HG02678 (cell line): ENCODE data around the gene TTC28.
"Not testable (repeated sequence)": the region's sequence is repeated elsewhere in the genome, so short reads cannot be mapped to it uniquely, and the experiment has no call there.

Experiments used
- ATAC-seq: cut with Tn5 transposase; IDR thresholded peaks from one replicate; pipeline ENCODE4 v1.9.1; 2021; ENCODE audit warnings: mild to moderate bottlenecking, moderate library complexity; ENCODE audit not compliant: unreplicated experiment

Gene TTC28

GRCh38 chr22:28207281-28208030, 472.2 kb downstream of the TTC28 start:
- no peak for ATAC-seq

DNA sequence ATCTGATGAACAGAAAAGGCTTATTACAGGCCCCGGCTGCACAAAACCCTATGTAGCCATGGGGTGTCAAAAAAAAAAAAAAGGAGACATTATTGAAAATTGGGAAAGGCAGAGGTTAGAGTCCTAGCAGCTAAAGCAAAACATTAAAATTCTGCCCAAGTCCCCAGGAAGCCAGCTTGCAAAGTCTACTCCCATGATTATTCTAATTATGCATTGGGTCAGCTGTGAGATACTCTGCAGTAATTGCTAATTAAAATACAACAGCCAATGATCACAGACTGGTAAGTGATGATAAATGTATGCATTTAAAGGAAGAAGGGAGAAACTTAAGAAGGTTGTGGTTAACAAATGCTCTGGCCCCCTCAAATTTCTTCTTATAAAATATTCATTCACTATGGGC, 473.7 kb downstream of the TTC28 start:
- ATAC-seq: no peak

DNA sequence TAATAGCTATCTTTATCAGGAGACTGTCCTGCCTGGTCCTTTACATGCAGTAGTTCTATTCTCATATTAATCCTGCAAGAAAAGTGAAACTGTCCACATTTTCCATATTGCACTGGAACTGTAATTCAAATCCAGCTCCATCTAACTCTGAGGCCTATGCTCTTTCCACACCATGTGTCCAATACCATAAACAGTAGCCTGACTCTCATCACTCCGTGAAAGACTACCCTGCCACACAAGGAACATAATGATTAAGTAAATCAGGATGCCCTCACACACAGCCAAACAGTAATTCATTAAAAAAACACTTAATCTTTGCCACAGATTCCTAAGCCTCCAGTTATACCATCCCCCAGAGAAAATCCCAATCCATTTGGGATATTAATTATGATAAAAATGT, 475.3 kb downstream of the TTC28 start:
- ATAC-seq: no peak

- ATAC-seq: no peak
These were observed 476.4 kb downstream of the TTC28 start for GRCh38 chr22:28203286-28203685.

DNA sequence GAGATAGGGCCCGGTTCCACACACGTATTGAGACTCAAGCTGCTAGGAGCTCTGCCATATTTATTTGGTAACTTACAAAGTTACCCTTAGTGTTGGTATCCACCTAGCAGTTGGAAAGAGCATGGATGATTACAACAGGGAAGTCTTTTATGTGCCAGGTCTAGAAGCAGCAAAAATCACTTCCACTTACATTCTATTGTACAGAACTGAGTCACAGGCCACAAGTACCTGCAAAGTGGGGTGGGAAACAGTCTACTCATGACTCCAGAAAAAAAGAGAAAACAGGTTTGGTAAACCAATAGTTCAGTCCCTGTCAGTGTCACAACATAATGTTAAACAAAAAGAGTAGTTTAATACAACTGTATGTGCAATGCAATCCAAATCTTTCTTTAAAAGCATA, 480.9 kb downstream of the TTC28 start:
- ATAC-seq: no peak

DNA sequence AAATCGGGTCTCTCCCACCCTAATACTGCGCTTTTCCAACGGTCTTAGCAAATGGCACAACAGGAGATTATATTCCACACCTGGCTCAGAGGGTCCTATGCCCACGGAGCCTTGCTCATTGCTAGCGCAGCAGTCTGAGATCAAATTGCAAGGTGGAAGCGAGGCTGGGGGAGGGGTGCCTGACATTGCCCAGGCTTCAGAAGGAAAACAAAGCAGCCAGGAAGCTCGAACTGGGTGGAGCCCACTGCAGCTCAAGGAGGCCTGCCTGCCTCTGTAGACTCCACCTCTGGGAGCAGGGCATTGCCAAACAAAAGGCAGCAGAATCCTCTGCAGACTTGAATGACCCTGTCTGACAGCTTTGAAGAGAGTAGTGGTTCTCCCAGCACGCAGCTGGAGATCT, 488.1 kb downstream of the TTC28 start:
- ATAC-seq: not testable (repeated sequence)

DNA sequence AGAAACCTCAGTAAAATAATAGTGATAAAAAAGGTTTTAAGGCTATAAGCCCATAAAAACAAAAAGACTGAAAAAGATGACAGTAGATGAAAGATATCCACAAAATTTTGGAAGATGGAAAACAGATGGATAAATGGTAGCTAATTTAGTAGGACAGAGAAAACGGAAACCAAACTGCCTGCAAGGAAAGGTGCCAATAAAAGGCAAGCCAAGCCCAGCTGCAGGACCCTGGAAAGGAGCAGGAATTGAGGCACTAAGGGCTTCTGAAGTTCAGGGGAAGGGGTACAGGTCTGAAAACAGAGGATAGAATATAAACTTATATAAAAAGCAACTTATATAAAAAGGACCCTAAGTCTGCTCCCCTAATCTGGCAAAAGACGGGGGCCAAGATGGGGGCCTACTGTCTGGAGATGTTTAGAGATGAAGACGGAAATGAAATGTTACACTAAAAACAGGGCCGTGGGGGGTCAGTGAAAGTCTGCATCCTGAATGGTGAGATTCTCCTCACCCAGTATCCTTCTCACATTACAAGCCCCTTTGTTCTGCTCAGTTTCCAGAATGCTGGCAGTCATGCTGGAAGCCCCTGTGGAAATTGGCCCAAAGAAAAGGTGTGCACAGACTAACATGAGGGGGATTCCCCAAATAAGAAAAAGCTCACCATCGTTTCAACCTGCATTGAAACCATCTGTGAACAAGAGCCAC, 491.3 kb downstream of the TTC28 start:
- ATAC-seq: no peak

DNA sequence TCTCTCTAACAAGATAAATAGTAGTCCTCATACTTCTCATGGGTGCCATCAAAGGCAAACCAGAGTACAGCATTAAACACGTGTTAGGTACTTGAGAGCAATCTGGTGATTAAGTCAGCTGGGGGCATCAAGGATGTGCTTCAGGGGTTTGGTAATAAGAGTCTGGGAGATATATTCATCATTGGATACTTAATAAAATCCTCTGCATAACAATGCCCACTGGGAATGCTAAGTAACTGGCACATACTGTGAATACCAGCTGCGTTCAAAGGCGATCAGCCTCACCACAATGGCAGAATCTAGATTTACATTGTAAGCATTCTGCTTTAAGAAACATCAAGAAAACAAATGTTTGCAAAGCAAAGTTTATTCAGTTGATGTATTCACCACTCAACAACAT, 492.0 kb downstream of the TTC28 start:
- no peak for ATAC-seq

GRCh38 chr22:28186641-28187040, 493.0 kb downstream of the TTC28 start:
- ATAC-seq: no peak

GRCh38 chr22:28185130-28185529, 494.5 kb downstream of the TTC28 start:
- ATAC-seq: no peak

DNA sequence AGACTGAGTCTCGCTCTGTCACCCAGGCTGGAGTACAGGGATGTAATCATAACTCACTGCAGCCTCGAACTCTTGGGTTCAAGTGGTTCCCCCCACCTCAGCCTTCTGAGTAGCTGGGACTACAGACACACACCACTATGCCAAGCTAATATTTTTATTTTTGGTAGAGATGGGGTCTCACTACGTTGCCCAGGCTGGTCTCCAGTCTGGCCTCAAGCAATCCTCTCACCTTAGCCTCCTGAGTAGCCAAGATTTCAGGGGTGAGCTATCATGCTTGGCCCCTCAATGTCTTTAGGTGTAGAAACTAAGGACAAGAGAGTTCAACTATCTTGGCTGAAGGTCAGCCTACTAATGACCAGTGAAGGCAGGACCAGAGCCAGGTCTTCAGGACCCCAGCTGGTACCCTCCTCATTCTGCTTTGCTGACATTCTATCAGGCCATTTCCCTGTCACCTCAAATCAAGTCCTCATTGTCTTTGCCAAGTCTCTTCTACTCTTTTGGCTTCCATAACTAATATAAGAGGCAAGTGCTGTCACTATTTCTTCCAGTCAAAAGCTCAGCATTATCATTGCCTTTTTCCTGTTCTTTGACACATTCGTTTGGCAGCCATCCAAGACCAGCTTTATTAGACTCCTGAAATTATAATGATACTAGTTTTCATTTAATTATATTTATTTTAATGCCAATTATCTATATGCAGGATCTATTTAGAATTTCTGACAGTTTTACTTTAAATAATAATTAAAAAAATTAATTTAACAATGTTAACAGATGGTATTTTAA, 496.4 kb downstream of the TTC28 start:
- ATAC-seq: no peak

GRCh38 chr22:28180804-28181731, 498.6 kb downstream of the TTC28 start:
- ATAC-seq: no peak

DNA sequence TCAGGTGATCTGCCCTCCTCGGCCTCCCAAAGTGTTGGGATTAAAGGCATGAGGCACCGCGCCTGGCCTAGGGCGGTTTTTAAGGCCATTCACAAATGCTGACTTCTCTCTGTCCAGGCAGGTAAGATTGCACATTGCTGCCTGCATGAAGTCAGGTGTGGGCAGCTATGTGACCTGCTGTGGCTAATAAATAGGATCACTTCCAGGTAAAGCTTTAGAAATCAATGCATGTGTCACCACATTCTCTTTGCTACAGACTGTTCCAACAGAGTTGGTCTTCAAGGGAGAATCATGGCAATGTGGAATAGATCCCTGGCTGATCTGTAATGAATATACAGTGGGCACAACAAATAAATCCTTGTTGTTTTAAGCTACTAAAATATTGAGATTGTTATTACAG, 500.2 kb downstream of the TTC28 start:
- no peak for ATAC-seq

- no peak for ATAC-seq
These were observed 503.7 kb downstream of the TTC28 start for GRCh38 chr22:28175730-28176492.

- ATAC-seq: no peak
These were observed 505.1 kb downstream of the TTC28 start for GRCh38 chr22:28174509-28174908.

GRCh38 chr22:28172892-28173670, 506.6 kb downstream of the TTC28 start:
- no peak for ATAC-seq

DNA sequence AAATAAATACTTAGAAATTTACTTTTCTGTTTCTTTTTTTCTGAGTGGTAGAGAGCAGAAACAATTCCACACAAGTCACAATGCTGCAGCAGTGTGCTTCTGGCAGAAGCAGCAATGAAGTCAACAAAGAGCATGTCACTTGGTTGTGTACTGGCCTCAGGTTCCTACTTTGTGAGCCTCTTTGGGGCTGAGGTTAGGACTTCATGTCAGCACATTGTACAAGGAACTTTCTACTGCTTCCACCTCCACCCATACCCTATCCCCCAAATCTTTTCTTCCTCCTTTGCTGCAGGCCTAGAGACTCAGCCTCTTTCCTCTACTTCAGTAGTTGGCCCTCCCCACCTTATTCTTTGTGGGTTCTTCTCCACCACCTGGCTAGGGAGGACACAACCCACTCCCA, 507.9 kb downstream of the TTC28 start:
- ATAC-seq: no peak

- ATAC-seq: no peak
These were observed 508.5 kb downstream of the TTC28 start for GRCh38 chr22:28171115-28171514.

GRCh38 chr22:28169314-28169713, 510.3 kb downstream of the TTC28 start:
- not testable (repeated sequence) for ATAC-seq
